GM12878 (cell line): ENCODE results near the gene ZCCHC4. TPM values are rescaled to one million over a fixed set of nuclear protein-coding genes. Genes with fewer than 3 reads are reported as not detected.

Source experiments
- ATAC-seq: fragments of 200-7000 bp; cut with Tn5 transposase; 3 replicates; pipeline ENCODE4 v1.9.1; 2020; ENCODE audit warnings: mild to moderate bottlenecking, moderate library complexity
- BruUV-seq: library from RNA; stranded (reverse); fragments of 400-500 nt; replicated peaks from 2 replicates; lab custom pipeline; 2021; lab: Mats Ljungman, UMichigan
- CTCF ChIA-PET: fragments of 300-600 bp; sonication (Branson Sonifier 250); formaldehyde crosslinking; extraction: SDS; loops from one replicate; lab custom pipeline; 2021; ENCODE audit warnings: inconsistent platforms; lab: Yijun Ruan, JAX
- POLR2A ChIA-PET: fragments of 350-600 bp; formaldehyde crosslinking; extraction: SDS; loops from one replicate; lab custom pipeline; 2021; ENCODE audit warnings: inconsistent platforms; lab: Charles Lee
- RAD21 ChIA-PET: fragments of 300-600 bp; sonication (Branson Sonifier 250); formaldehyde crosslinking; loops from one replicate; lab custom pipeline; 2023; ENCODE audit warnings: antibody characterized with exemption; ENCODE audit not compliant: unreplicated experiment; lab: Charles Lee
- SMC1A ChIA-PET: fragments of 300-600 bp; sonication (Branson Sonifier 250); formaldehyde crosslinking; loops from one replicate; lab custom pipeline; 2023; ENCODE audit not compliant: unreplicated experiment, uncharacterized antibody; lab: Charles Lee
- DNase-seq: peaks from one replicate; pipeline ENCODE4 v3.0.0-alpha.2; 2011; ENCODE audit warnings: low read depth, low spot score
- FAIRE-seq: peaks from 3 replicates; lab custom pipeline; 2011; peaks lifted over from hg19 to GRCh38; lab: Jason Lieb, UNC
- H2AFZ ChIP-seq: 2 replicates; pipeline ENCODE4 v1.6.0; 2011; ENCODE audit warnings: low read depth, low read length, control low read depth; ENCODE audit not compliant: control insufficient read depth
- H3K27ac ChIP-seq: 2 replicates; pipeline ENCODE4 v1.5.1; 2011; ENCODE audit warnings: control low read depth; ENCODE audit not compliant: control insufficient read depth, insufficient read depth
- H3K27me3 ChIP-seq, 2 experiments: replicated peaks in 1 of 2; 2 replicates each; pipeline versions ENCODE4 v1.6.0 to v1.6.1; 2011; ENCODE audit warnings: low read length in 1 of 2; ENCODE audit not compliant: control insufficient read depth in 2 of 2, insufficient read depth in 2 of 2
- H3K36me3 ChIP-seq, 2 experiments: 2 replicates each; pipeline ENCODE4 v1.5.1; 2011; ENCODE audit warnings: low read length in 1 of 2; ENCODE audit not compliant: control insufficient read depth in 2 of 2, insufficient read depth in 2 of 2
- H3K4me1 ChIP-seq: 2 replicates; pipeline ENCODE4 v1.6.1; 2011; ENCODE audit warnings: mild to moderate bottlenecking, low read length, moderate library complexity, mixed read lengths; ENCODE audit not compliant: control insufficient read depth, insufficient read depth
- H3K4me2 ChIP-seq: 2 replicates; pipeline ENCODE4 v1.6.0; 2011; ENCODE audit warnings: control low read depth; ENCODE audit not compliant: control insufficient read depth, insufficient read depth
- H3K4me3 ChIP-seq: fragments of 200-600 bp; sonication (generic); 2 replicates; pipeline ENCODE4 v1.5.1; 2016
- H3K79me2 ChIP-seq: 2 replicates; pipeline ENCODE4 v1.6.0; 2011; ENCODE audit warnings: low read length; ENCODE audit not compliant: control insufficient read depth, insufficient read depth
- H3K9ac ChIP-seq: 2 replicates; pipeline ENCODE4 v1.8.0; 2011; ENCODE audit warnings: low read length, control low read depth, mixed read lengths; ENCODE audit not compliant: control insufficient read depth, insufficient read depth
- H3K9me3 ChIP-seq: replicated peaks from 3 replicates; pipeline ENCODE4 v1.5.1; 2011; ENCODE audit warnings: mild to moderate bottlenecking, low read length; ENCODE audit not compliant: control insufficient read depth, insufficient read depth
- H4K20me1 ChIP-seq: 2 replicates; pipeline ENCODE4 v1.6.0; 2011; ENCODE audit not compliant: control insufficient read depth, insufficient read depth
- BACH1 ChIP-seq: fragments of 450-650 bp; IDR thresholded peaks from 2 replicates; pipeline ENCODE4 v1.6.1; 2017; ENCODE audit warnings: mild to moderate bottlenecking, borderline replicate concordance
- EED ChIP-seq: sonication (generic); IDR thresholded peaks from 2 replicates; pipeline ENCODE4 v1.6.1; 2016; ENCODE audit warnings: antibody characterized with exemption, low read depth
- NRF1 ChIP-seq: conservative IDR thresholded peaks from 2 replicates; pipeline ENCODE4 v1.6.1; 2011; ENCODE audit warnings: mild to moderate bottlenecking, low read depth, low read length, improper control_type of control experiment
- RAD51 ChIP-seq: fragments of 450-650 bp; IDR thresholded peaks from 2 replicates; pipeline ENCODE4 v1.6.1; 2016; ENCODE audit warnings: moderate library complexity, mild to moderate bottlenecking, inconsistent platforms
- RBBP5 ChIP-seq: fragments of 200-600 bp; sonication (generic); conservative IDR thresholded peaks from 2 replicates; pipeline ENCODE4 v1.6.1; 2016
- RELA ChIP-seq: fragments of 450-650 bp; IDR thresholded peaks from 2 replicates; pipeline ENCODE4 v1.8.0; 2014; ENCODE audit warnings: borderline replicate concordance; ENCODE audit not compliant: partially characterized antibody
- RUNX3 ChIP-seq: IDR thresholded peaks from 2 replicates; pipeline ENCODE4 v1.6.1; 2012; ENCODE audit warnings: low read length, inconsistent platforms
- SRF ChIP-seq, 2 experiments: IDR thresholded peaks; 2 replicates each; pipeline ENCODE4 v1.6.1; 2011; ENCODE audit warnings: low read depth in 2 of 2, low read length in 2 of 2, mild to moderate bottlenecking in 1 of 2, moderate library complexity in 1 of 2
- TCF7 ChIP-seq: IDR thresholded peaks from 2 replicates; pipeline ENCODE4 v1.6.1; 2014; ENCODE audit warnings: antibody characterized with exemption, borderline replicate concordance
- ZSCAN29 ChIP-seq: fragments of 450-650 bp; IDR thresholded peaks from 2 replicates; pipeline ENCODE4 v1.6.1; 2017; ENCODE audit warnings: mild to moderate bottlenecking, moderate library complexity
- WGBS: methylation state at CpG from one replicate; pipeline ENCODE4 v1.1.6; 2016; ENCODE audit warnings: low lambda C conversion rate; ENCODE audit not compliant: insufficient replicate concordance, insufficient coverage; ENCODE audit errors: missing lambda C conversion rate; 5-methylcytosine and 5-hydroxymethylcytosine counted together
- in situ Hi-C: fragments of 300-500 bp; cut with MboI; formaldehyde crosslinking; loops from 9 replicates; pipeline ENCODE4 v1.14.3; 2018; ENCODE audit warnings: mixed read lengths
- intact Hi-C: fragments of 100-400 bp; cut with micrococcal nuclease; formaldehyde crosslinking; loops from one replicate; pipeline ENCODE4 v1.14.2; 2022; ENCODE audit not compliant: unreplicated experiment
- polyA plus RNA-seq, 11 experiments: library from polyadenylated mRNA; depleted of rRNA in 4 of 11; unstranded in 6 of 11; stranded (reverse) in 5 of 11; fragments of >200 nt; fragmentation: Nextera tagmentation in 4 of 11; fragmentation: Illumina TruSeq in 1 of 11; extraction: Ambion mirVana in 4 of 11; extraction: Trizol in 1 of 11; gene quantifications; 1 replicate in 1 of 11; 2 replicates in 10 of 11; pipeline versions ENCODE4 v1.2.1 to v1.2.3, GENCODE V29; 2011 to 2016; ENCODE audit warnings: inconsistent platforms in 2 of 11, missing spikeins in 2 of 11, low read depth in 1 of 11
- total RNA-seq, 4 experiments: library from RNA; depleted of rRNA in 3 of 4; stranded (reverse); fragments of >200 nt in 3 of 4; fragmentation: Illumina TruSeq in 1 of 4; extraction: Trizol in 1 of 4; gene quantifications; 2 replicates each; pipeline versions ENCODE4 v1.2.1 to v1.2.3, GENCODE V29; 2013 to 2021
- TF ChIP-seq, protein P1 (sequence below): fragments of 450-650 bp; IDR thresholded peaks from 2 replicates; pipeline ENCODE4 v1.6.1; 2017; ENCODE audit warnings: antibody characterized with exemption, mild to moderate bottlenecking, moderate library complexity
- TF ChIP-seq, protein P2 (sequence below): fragments of 450-650 bp; IDR thresholded peaks from 2 replicates; pipeline ENCODE4 v1.6.1; 2016; ENCODE audit warnings: mild to moderate bottlenecking, moderate library complexity, borderline replicate concordance
- TF ChIP-seq, protein P3 (sequence below): IDR thresholded peaks from 2 replicates; pipeline ENCODE4 v1.6.1; 2011; ENCODE audit warnings: mild to moderate bottlenecking, low read depth, low read length, moderate library complexity; ENCODE audit not compliant: insufficient replicate concordance
- TF ChIP-seq, protein P4 (sequence below): fragments of 450-650 bp; IDR thresholded peaks from 2 replicates; pipeline ENCODE4 v1.6.1; 2016; ENCODE audit warnings: mild to moderate bottlenecking

The ZCCHC4 gene
- total and polyA plus RNA-seq, 10 of the 15 experiments (the other 5 are each of a cell fraction or from before 2014, with no cell fraction given) = 3.2 to 17.7 (median 12.7) TPM

DNA sequence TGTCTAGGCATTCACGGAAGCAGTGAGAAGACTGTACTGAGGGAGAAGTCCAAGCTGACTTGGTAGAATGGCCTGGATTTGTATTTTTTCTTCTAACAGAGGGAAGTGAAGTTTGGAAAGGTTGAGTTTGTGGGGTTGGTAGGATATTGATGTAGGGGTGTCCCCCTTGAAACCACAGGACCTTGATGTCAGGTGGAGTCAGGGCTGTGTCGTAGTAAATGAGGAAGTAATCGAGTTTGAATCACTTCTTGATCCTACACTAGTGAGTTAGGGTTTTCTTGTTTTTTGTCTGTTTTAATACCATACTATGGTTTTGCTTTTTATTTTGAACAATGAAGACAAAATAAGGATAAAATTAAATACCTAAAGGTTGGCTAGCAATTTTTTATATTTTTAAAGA is 34.3 kb downstream of the ZCCHC4 start:
- POLR2A ChIA-PET = no interaction called here
- TF ChIP-seq, protein P1, sequence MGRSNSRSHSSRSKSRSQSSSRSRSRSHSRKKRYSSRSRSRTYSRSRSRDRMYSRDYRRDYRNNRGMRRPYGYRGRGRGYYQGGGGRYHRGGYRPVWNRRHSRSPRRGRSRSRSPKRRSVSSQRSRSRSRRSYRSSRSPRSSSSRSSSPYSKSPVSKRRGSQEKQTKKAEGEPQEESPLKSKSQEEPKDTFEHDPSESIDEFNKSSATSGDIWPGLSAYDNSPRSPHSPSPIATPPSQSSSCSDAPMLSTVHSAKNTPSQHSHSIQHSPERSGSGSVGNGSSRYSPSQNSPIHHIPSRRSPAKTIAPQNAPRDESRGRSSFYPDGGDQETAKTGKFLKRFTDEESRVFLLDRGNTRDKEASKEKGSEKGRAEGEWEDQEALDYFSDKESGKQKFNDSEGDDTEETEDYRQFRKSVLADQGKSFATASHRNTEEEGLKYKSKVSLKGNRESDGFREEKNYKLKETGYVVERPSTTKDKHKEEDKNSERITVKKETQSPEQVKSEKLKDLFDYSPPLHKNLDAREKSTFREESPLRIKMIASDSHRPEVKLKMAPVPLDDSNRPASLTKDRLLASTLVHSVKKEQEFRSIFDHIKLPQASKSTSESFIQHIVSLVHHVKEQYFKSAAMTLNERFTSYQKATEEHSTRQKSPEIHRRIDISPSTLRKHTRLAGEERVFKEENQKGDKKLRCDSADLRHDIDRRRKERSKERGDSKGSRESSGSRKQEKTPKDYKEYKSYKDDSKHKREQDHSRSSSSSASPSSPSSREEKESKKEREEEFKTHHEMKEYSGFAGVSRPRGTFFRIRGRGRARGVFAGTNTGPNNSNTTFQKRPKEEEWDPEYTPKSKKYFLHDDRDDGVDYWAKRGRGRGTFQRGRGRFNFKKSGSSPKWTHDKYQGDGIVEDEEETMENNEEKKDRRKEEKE = no peak
- TF ChIP-seq RAD51 = peak; percentile 33; the same call in 1 of the 2 replicates
- TF ChIP-seq, protein P2, sequence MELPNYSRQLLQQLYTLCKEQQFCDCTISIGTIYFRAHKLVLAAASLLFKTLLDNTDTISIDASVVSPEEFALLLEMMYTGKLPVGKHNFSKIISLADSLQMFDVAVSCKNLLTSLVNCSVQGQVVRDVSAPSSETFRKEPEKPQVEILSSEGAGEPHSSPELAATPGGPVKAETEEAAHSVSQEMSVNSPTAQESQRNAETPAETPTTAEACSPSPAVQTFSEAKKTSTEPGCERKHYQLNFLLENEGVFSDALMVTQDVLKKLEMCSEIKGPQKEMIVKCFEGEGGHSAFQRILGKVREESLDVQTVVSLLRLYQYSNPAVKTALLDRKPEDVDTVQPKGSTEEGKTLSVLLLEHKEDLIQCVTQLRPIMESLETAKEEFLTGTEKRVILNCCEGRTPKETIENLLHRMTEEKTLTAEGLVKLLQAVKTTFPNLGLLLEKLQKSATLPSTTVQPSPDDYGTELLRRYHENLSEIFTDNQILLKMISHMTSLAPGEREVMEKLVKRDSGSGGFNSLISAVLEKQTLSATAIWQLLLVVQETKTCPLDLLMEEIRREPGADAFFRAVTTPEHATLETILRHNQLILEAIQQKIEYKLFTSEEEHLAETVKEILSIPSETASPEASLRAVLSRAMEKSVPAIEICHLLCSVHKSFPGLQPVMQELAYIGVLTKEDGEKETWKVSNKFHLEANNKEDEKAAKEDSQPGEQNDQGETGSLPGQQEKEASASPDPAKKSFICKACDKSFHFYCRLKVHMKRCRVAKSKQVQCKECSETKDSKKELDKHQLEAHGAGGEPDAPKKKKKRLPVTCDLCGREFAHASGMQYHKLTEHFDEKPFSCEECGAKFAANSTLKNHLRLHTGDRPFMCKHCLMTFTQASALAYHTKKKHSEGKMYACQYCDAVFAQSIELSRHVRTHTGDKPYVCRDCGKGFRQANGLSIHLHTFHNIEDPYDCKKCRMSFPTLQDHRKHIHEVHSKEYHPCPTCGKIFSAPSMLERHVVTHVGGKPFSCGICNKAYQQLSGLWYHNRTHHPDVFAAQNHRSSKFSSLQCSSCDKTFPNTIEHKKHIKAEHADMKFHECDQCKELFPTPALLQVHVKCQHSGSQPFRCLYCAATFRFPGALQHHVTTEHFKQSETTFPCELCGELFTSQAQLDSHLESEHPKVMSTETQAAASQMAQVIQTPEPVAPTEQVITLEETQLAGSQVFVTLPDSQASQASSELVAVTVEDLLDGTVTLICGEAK = no peak
- no peak for TF ChIP-seq NRF1
- TF ChIP-seq, protein P3, sequence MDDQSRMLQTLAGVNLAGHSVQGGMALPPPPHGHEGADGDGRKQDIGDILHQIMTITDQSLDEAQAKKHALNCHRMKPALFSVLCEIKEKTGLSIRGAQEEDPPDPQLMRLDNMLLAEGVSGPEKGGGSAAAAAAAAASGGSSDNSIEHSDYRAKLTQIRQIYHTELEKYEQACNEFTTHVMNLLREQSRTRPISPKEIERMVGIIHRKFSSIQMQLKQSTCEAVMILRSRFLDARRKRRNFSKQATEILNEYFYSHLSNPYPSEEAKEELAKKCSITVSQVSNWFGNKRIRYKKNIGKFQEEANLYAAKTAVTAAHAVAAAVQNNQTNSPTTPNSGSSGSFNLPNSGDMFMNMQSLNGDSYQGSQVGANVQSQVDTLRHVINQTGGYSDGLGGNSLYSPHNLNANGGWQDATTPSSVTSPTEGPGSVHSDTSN = no peak
- peak; percentile 38; the same call in 1 of the 2 replicates for TF ChIP-seq TCF7
- TF ChIP-seq RBBP5 = no peak
- peak; percentile 70 for TF ChIP-seq RUNX3
- TF ChIP-seq BACH1 = no peak
- TF ChIP-seq, protein P4, sequence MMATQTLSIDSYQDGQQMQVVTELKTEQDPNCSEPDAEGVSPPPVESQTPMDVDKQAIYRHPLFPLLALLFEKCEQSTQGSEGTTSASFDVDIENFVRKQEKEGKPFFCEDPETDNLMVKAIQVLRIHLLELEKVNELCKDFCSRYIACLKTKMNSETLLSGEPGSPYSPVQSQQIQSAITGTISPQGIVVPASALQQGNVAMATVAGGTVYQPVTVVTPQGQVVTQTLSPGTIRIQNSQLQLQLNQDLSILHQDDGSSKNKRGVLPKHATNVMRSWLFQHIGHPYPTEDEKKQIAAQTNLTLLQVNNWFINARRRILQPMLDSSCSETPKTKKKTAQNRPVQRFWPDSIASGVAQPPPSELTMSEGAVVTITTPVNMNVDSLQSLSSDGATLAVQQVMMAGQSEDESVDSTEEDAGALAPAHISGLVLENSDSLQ = no peak
- no peak for TF ChIP-seq EED
- no peak for TF ChIP-seq RELA
- no peak for TF ChIP-seq ZSCAN29
- TF ChIP-seq SRF (IDR thresholded peaks at IDR 0.05; ENCODE audit: low read depth in 2 of 2, low read length in 2 of 2) = no peak

More for the DNA sequence above, 34.3 kb downstream of the ZCCHC4 start:
- Histone ChIP-seq H3K4me3 (no peak overlapping the region), H3K27me3 (no peaks in the 10 kb centered on the region), H3K4me2 (no peak overlapping the region), H2AFZ (no peak overlapping the region), H3K9ac (no peak overlapping the region), H3K27ac (no peak overlapping the region), H3K36me3 (no peaks in the 10 kb centered on the region; a peak in 1 of 4 replicates), H3K4me1 (no peaks in the 10 kb centered on the region), H4K20me1 (no peaks in the 10 kb centered on the region), H3K9me3 (no peaks in the 10 kb centered on the region), H3K79me2 (no peaks in the 10 kb centered on the region)
- RAD21 ChIA-PET = interaction anchor here (1.6 to 2.1 kb wide), 2 partner anchors 21 to 35 kb away, joined by 5 to 7 read pairs; partner anchors contain the start of gene ZCCHC4
- ATAC-seq (peak; percentile 71), FAIRE-seq (no peak), DNase-seq (no peak)
- in situ Hi-C loops (no loop called here), intact Hi-C loops (no loop called here)
- CTCF ChIA-PET = interaction anchor here (0.8 to 3.2 kb wide), 3 partner anchors 10 to 20 kb away, joined by 3 to 20 read pairs (median 5); no protein-coding TSS in a partner anchor
- BruUV-seq = no TSS peak
- WGBS = 41% methylated on average over 3 of the region's 3 CpGs
- SMC1A ChIA-PET = interaction anchor here (0.9 to 1.6 kb wide), 2 partner anchors 19 to 114 kb away, joined by 4 to 5 read pairs; no protein-coding TSS in a partner anchor
